GM12875 (cell line): ENCODE results near the gene P2RY14.
"Not testable (repeated sequence)": the region's sequence is repeated elsewhere in the genome, so short reads cannot be mapped to it uniquely, and the experiment has no call there.

Source experiments
- H3K4me3 ChIP-seq: one replicate; pipeline ENCODE4 v1.5.1; 2011; ENCODE audit warnings: low read depth, low read length, control low read depth
- TF ChIP-seq, protein P1 (sequence below): IDR thresholded peaks from 2 replicates; pipeline ENCODE4 v1.5.1; 2011; ENCODE audit warnings: low read depth, mild to moderate bottlenecking, control low read depth, inconsistent platforms, low read length, moderate library complexity, borderline replicate concordance; ENCODE audit not compliant: insufficient read depth

Gene P2RY14

DNA sequence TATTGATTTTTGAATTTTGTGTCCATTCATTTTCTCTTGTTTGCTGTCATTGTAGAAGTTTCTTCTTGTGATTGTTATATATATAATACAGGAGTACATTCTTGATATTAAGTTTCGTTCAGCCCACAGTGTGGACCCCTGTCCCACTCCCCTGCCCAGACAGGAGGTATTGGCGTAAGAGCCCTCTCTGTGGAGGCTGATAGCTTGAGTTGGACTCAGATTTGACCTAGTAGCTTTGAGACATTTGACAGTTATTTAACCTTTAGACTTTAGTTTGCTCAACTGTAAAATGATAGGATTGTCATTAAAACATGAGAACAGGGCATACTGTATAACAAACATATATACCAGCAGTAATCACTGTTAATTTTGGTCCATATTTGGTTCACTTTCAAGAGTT, 102.4 kb downstream of the P2RY14 start:
- TF ChIP-seq, protein P1, sequence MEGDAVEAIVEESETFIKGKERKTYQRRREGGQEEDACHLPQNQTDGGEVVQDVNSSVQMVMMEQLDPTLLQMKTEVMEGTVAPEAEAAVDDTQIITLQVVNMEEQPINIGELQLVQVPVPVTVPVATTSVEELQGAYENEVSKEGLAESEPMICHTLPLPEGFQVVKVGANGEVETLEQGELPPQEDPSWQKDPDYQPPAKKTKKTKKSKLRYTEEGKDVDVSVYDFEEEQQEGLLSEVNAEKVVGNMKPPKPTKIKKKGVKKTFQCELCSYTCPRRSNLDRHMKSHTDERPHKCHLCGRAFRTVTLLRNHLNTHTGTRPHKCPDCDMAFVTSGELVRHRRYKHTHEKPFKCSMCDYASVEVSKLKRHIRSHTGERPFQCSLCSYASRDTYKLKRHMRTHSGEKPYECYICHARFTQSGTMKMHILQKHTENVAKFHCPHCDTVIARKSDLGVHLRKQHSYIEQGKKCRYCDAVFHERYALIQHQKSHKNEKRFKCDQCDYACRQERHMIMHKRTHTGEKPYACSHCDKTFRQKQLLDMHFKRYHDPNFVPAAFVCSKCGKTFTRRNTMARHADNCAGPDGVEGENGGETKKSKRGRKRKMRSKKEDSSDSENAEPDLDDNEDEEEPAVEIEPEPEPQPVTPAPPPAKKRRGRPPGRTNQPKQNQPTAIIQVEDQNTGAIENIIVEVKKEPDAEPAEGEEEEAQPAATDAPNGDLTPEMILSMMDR, result no peak
- no peak overlapping the region for H3K4me3 ChIP-seq

DNA sequence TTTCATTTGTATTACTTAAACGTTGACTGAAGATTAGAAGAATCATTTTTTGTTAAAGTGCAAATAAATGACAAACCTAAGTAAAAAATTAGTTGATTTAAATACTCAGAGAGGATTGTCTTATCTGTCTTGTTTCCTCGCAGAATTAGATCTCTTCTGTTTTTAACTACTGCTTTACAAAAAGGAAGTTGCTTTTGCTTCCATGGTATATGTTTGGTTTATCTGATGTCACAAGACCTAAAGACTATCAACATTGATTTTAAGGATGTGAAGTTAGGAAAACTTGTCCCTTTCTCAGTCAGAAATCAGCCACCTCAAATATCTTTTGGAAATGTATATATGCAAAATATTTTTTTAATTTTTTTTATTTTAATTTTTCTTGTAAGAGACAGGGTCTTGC, 104.0 kb downstream of the P2RY14 start:
- TF ChIP-seq, protein P1, result no peak

DNA sequence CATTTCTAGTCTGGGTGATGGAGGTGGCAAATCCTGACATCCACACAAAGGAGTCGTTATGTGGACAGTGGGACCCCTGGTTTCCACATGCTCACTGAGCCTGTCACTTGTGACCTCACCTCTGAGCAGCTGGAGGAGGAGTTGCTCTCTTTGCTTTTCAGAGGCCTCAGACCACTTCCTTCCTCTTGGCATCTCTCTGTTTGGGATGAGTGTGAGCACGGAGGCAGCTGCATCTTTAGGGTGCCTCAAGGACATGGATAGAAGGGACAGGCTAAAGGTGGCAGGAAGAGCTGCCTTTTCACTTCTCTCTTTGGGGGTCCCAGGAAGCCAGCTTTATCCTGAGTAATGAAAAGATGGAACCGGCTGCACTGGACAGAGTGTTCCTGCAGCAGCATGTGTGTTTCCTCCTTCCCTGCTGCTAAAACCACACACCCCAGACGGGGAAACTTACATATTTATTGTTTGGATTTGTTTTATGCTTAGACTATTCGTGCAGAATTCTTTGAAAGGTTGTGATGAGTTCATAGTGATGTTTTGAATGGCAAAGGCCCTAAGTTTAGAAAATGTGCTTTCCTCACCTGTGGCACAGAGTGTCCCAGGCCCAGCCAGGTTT, 107.1 kb downstream of the P2RY14 start:
- no peak overlapping the region for H3K4me3 ChIP-seq
- TF ChIP-seq, protein P1, result no peak

More for the DNA sequence above, 104.0 kb downstream of the P2RY14 start:
- H3K4me3 ChIP-seq, result no peak overlapping the region

DNA sequence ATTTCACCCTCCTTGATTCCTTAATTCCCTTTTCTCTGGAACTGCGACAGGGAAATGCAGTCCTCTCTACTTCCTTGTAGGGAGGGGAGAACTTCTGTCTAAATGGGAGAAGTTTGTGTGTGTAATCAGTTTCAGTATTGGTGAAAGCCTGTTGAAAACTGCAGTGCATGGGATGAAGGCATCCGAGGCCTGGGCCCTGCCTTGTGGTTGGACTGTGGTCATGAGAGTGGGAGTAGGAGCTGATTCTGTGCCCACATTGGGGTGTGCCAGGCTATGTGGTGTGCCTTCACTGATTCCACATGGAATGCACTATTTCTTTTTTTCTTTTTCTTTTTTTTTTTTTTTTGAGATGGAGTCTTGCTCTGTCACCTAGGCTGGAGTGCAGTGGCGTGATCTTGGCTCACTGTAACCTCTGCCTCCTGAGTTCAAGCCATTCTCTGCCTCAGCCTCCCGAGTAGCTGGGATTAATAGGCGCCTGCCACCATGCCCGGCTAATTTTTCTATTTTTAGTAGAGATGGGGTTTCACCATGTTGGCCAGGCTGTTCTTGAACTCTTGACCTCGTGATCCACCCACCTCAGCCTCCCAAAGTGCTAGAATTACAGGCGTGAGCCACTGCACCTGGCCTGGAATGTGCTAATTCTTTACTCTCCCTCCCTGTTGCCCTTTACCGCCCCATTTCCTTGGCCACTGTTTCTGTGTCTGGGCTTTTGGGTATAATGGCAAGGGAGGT, 108.2 kb downstream of the P2RY14 start:
- H3K4me3 ChIP-seq, result not testable (repeated sequence)

DNA sequence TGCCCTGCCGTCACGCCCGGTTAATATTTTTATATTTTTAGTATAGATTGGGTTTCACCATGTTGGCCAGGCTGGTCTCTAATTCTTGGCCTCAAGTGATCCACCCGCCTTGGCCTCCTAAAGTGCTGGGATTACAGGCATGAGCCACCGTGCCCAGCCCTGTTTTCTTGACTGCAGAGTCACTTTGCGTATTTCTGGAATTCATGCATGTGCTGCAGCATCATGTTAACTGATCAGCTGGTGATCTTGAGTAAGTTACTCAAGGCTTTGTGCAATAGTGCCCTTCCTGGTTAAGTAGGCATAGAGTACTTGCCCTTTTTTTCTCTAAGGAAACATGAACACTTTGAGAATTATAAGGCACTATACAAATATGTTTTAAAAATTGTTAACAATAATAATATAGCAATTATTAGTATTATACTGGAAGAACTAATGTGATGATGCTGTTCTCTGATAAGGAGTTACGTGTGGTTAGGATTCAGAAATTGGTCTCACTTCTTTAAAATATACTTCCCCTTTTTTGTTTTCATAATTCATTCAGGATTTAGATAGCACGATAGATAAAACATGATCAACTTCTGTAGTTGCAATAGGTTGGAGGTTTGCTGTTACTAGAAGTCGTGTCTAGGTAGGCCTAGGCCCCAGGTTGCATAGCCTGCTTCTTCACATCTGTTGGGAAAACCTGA, 108.9 kb downstream of the P2RY14 start:
- no peak overlapping the region for H3K4me3 ChIP-seq
- TF ChIP-seq, protein P1, result no peak

DNA sequence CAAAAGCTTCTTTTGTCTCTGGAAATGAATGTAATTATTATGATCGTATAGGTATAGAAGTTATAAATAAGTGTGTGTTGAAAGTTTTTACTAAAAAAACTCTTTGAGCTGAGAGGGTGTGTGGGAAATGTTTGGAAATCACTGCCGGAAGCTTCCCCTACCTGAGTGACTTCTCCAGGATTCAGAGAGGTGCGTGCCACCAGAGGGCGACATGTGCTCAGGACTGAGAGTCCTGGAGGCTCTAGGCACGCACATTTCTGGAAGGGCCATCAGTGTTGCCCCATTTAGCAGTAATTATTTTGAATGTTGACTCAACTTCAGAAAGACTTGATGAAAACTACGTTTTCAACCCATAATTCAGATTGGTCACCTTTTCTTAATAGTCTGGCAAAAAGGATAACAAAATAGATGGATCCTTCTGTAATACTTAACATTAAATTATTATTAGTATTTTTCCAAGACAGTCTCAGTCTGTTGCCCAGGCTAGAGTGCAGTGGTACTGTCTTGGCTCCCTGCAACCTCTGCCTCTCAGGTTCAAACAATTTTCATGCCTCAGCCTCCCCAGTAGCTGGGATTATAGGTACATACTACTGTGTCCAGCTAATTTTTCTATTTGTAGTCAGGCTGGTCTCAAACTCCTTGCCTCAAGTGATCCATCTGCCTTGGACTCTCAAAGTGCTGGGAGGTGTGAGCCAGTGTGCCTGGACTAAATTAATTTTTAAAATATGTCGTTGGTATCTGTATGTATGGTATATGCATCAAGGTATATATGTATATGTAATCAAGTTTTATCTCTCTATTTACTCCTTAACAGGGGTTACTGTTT, 109.9 kb downstream of the P2RY14 start:
- H3K4me3 ChIP-seq, result no peak overlapping the region
- TF ChIP-seq, protein P1, result peak; percentile 81

DNA sequence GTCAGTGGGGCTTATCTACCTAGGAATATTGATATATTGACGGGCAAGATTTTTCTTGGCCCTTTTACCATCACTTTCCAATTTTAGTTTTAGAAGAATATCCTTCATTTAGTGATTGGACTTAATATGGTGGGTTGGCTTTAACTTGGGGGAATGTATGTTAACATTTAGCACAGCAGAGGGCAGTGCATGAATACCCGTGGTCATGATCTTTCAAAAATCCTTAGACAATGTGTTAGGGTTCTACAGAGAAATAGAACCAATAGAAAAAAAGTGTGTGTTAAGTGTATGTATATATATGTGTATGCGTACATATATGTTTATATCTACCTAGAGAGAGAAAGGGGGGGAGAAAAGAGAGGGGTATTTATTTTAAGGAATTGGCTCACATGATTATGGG, 112.2 kb downstream of the P2RY14 start:
- no peak overlapping the region for H3K4me3 ChIP-seq
- TF ChIP-seq, protein P1, result no peak
